SK-N-DZ (cell line): ENCODE data around the gene PDK2.
A peak's percentile ranks its signal among the peaks of the same experiment; 100 is the strongest.

Experiments
- DNase-seq: peaks from one replicate; pipeline ENCODE4 v3.0.0-alpha.2; 2015; ENCODE audit warnings: low spot score

Gene PDK2

DNA sequence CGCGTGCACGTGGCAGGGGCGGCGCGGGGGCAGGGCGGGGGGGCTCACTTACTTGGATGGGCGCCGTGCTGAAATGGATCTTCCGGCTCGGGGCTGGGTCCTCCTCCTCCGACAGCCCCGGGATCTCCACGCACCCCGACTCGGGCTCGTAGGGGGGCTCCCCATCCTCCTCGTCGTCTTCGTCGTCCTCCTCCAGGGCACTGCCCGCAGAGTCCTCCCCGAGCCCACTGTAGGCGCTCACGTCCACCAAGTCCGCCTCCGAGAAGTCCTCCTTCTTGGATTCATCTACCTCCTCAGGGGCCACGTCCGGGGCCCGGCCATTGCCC is 53.9 kb downstream of the PDK2 start:
- DNase-seq: no peak

- no peak for DNase-seq
Measured at GRCh38 chr17:50149417-50150353, 54.5 kb downstream of the PDK2 start.

- no peak for DNase-seq
Measured at GRCh38 chr17:50150354-50151040, 55.3 kb downstream of the PDK2 start, which contains the start of gene PPP1R9B. TSS of gene PPP1R9B (minus strand) at chr17:50150677. CDS start at chr17:50150513, 164 bp downstream.

DNA sequence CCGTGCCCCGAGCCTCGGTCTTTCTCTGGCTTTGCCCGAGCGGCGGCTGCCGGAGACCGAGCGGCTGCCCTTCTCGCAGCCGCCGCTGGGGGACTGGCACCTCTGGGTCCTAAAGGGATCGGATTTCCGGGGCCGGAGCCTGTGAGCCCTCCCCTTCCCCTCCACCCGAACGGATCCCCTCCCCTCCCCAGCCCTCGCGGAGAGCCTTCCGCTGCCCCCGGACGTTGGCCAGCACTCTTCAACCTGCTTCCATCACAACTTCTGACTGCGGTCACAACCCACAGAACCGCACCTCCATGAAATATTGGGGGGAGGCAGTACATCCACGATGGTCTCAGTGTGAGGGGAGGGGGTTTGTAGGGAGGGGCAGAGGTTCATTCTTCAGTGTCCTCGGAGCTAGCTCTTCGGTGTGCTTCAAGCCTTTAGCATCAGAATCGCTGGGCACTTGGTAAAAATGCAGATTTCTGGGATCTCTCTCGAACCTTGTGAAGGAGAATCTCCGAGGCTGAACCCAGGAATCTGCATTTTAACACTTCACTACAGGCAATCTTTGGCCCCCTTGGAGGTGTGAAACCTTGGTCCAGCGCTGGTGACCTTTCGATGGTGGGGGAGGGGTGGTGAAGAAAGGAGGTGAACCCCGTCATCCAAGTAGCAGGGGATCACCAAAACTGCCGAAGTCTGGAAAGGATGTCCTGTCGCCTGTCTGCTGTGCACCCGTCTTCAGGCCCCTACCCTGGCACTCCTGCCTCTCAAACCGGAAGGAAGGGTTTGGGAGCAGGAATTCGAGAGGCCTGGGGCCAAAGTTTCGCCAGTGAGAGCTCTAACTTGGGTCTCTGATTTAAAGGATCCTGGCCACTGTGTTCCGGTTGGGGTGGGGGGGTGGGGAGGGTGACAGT is 56.1 kb downstream of the PDK2 start:
- peak; percentile 89 for DNase-seq

DNA sequence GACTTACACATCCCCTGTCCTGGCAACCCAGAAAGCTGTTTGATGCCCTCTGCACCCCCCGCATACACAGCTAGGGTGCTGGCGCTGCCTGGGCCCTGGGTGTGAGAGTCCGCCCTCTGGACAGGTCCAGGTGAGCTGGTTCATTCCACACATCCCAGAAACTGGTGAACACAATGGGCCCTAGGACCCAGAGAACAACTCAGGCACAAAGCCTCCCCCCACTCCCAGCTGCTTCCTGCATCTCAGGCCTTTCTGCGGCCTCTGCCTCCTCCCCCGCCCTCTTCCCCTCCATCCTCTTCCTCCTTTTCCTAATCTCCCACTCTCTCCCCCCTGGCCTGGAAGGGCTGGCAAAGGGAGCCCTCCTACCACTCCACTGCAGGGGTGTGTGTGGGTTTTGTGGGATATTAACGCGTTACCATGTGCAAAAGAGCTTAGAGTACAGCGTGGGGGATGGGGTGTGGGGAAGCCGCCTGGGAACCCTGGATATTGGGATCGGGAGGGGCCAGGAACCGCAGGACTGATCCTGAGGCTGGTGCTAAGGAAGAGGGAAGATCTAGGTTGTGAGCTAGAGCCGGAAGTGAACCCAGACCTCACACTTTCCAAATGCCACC is 56.9 kb downstream of the PDK2 start:
- peak; percentile 92 for DNase-seq

- no peak for DNase-seq
Measured at GRCh38 chr17:50152736-50153135, 57.6 kb downstream of the PDK2 start.

DNA sequence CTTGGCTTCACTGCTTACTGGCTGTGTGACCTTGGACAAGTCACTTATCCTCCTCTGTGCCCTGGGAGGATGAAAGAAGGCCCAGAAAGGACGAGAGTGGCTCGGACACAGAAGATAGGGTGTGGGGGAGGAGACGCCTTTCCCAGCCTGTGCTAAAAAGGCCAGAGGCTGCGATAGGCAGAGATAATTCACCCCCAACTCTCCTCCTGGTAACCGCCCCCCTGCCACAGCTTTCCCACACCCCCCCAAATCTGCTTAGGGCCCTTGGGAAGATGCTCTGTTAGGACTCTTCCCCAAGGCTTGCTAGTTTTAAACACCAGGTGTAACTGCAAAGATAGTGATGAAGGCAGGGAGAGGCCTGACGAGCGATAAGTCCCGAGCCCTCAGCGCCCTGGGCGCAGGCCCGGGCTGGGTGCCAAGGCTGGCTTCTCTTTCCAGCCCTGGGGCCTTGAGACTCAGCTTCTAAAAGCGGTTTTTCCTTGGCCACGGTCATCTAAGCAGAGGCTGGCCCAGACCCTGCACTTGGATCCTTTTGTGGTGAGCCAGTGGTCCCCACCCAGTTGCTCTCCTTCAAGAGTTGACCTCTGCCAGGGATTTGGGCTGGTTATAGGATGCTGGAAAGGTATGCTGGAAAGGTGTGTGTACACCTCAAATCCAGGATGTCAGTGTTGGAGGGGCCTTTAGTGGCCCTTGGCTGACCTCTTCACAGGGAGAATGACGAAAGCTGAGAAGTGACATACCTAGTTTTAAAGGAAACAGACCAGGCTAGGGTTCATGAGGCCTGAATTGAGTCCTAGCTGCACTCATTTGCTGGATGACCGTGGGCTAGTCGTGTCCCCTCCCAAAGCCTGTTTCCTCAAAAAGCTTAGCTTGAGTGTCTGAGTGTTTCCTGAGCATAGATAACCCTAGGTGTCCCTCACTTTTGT is 58.8 kb downstream of the PDK2 start:
- no peak for DNase-seq

DNA sequence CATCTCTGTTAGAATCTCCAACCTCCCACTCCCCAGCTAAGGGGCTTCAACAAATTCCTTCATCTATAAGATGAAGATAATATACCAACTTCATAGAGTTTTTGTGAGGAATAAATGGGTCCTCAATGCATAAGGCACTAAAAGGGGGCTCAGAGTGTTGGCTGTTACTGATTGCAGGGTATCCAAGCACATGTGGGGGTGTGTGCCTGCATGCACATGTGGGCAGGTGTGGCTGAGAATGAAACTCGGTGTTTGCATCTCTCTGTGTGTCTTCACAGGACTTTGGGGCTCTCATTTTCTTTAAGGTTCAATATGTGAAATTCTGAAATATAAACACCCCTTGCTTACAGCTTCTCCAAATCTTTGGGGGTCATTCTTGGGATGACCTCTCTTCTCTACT is 59.5 kb downstream of the PDK2 start:
- DNase-seq: no peak

- no peak for DNase-seq
Measured at GRCh38 chr17:50155115-50155819, 60.1 kb downstream of the PDK2 start.

GRCh38 chr17:50157891-50158290 is 62.7 kb downstream of the PDK2 start:
- no peak for DNase-seq

GRCh38 chr17:50161023-50161910 is 66.1 kb downstream of the PDK2 start:
- DNase-seq: peak; percentile 96
